NOMO-1 (cell line): ENCODE data around the gene KCNQ5.

Experiments
- DNase-seq, 2 experiments: peaks; one replicate each; lab custom pipeline; 2025; ENCODE audit not compliant: unreplicated experiment in 2 of 2; lab: John Stamatoyannopoulos, UW

KCNQ5 gene

GRCh38 chr6:72788188-72788587 lies 166.3 kb downstream of the KCNQ5 start:
- DNase-seq: no peak

DNA sequence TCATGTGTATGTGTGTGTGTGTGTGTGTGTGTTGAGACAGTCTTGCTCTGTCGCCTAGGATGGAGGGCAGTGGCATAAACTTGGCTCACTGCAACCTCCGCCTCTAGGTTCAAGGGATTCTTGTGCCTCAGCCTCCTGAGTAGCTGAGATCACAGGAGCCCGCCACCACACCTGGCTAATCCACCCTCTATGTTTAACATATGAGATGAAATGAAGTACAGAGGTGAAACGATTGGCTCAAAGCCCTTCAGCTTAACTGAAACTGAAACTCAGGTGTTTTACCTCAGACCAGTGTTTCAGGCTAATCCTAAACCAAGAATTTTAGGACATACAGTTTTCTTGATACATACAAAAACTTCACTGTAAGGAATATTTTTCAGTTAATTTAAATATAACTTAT lies 167.3 kb downstream of the KCNQ5 start:
- DNase-seq: no peak

DNA sequence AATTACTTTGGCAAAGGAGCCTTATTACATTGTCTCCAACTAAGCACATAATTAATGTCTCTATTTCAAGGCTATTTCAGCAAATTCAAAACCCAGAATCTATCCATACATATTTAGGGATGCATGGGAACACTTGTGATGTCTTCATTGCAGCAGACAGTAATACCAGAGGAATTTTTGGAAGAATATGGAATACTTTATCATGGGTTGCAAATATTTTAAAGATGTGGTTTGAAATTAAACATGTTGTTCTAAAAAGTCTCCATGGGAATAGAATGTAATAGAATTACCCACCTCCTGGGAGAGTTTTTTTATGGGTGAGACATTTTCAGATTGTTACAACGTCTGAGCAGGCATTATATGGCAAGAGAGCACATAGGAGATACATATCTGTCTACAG lies 170.8 kb downstream of the KCNQ5 start:
- DNase-seq: no peak

GRCh38 chr6:72793641-72794395 lies 172.0 kb downstream of the KCNQ5 start:
- DNase-seq: no peak

DNA sequence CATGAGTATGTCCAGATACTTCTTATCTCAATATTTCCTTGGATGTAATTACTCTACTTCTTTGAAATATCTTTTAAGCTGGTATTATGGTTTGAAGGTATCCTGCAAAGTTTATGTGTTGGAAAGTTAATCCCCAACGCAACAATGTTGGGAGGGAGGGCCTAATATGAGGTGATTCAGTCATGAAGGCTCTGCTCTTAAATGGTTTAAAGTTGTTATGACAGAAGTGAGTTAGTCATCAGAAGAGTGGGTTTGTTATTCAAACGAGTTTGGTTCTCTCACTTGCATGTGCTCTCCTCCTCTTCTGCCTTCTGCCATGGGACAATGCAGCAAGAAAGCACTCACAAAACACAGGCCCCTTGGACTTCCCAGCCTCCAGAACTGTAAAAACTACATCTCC lies 176.3 kb downstream of the KCNQ5 start:
- DNase-seq: no peak

DNA sequence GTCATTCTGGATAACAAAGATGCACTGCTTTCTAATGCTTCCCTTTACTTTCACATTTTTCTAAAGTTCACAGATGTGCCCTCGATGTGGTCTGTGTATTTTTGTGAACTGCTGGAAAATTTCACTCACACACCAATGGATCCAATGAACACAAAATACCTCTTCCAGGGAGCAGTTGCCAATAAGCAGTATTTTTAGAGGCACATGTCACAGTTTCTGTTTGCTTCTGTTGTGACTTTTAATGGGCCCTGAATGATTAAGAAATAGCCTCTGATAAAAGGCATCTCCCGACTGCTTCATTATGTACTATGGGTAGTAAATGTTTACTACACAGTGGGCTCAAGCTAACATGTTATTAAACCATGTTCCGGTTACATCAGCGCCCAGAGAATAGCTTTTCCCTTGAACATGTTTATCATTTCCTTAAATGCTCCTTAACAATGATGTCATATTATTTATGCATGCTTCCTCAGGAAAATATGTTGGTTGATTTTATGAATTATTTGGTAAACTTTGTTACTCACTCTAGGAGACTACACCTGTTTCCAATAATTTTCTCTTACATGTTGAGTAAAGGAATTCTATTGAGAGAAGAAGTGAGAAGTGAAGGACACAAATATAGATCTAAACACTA lies 188.0 kb downstream of the KCNQ5 start:
- DNase-seq: no peak

DNA sequence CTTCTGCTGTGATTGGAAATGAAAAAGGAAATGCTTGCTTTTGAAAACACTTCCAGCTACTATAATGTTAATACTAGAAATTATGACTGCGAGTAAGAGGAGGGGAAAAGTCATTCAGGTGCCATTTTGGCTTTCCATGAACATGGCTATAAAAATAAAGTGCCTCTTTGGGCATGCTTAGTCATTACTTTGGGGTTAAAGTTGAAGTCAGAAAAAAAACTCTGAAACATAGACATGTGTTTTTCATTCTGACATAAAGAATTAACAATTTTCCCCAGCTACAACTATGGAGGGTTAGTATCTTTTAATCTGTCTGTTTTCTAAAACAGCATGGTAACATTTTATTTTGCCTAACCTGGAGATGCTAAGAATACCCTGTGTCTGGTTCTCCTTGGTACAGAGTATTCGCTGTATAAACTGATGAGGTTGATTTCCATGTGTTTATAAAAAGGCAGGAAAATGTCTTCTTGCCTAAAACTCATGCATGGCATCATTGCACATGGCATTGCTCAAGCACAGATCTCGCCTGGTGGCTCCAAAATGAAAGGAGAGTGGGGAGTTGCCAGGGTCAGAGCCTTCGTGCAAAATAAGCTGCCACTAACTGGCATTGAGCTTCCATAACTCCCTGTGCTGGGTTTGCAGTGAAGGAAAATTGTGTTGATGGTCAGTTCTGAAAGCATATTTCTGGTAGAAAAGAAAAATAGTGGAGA lies 188.9 kb downstream of the KCNQ5 start:
- no peak for DNase-seq

GRCh38 chr6:72811971-72812421 lies 190.1 kb downstream of the KCNQ5 start:
- no peak for DNase-seq

DNA sequence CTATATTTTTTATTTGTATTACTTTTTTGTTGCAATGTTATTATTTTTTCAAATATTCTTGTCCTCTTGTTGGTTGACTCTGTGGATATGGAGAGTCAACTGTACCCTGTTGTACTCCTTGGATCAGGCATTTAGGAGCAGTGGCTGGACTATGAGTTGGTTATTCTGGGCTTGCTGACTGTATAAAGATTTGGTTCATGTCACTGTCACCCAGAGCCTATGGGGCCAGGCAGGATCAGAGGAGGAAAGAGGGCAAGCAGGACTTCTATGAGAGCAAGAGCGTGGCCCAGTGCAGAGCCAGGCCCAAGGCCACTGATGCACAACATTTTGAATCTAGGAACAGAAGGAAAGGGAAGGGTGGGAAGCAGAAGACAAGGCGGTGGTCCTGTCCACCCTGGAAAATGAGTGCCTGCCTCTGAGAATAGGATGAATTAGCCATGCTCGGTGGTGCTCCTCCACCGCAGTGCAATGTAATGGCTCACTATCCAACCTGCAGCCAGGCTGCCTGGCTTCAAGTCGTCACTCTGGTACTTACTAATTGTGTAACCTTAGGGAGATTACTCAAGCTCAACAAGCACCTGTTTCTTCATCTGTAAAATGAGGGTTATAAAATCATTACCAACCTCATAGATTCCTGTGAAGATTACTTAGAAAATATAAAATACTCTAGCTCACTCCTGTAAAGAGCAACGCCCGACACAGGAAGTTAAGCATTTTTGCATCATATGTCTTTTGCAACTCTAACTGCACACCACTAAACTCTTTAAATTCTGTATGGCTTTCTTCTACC lies 192.1 kb downstream of the KCNQ5 start:
- DNase-seq: peak; percentile 86

DNA sequence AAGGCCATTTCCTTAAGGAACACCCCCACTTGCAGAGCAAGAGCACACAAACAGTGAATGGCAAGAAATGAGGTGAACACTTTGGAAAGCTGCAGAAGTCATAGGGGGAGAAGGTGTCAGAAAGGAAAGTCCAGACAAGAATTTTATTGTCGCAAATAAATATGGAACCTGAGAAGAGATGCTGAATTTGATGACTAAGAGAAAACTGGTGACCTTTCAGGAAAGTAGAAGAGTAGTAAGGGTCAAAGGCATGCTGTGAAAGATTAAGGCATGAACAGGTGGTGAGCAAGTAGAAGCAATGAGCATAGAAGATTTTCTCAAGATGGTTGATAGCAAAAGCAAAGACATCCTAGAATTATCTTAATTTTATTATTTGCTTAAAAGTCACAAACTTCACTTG lies 194.2 kb downstream of the KCNQ5 start:
- no peak for DNase-seq

GRCh38 chr6:72817208-72817607 lies 195.3 kb downstream of the KCNQ5 start:
- no peak for DNase-seq

- DNase-seq: peak; percentile 14 to 41
These were observed 197.7 kb downstream of the KCNQ5 start for GRCh38 chr6:72819609-72820008.

- no peak for DNase-seq
These were observed 198.3 kb downstream of the KCNQ5 start for GRCh38 chr6:72820153-72820552.

- peak; percentile 45 to 72 for DNase-seq
These were observed 199.0 kb downstream of the KCNQ5 start for GRCh38 chr6:72820906-72821305.

DNA sequence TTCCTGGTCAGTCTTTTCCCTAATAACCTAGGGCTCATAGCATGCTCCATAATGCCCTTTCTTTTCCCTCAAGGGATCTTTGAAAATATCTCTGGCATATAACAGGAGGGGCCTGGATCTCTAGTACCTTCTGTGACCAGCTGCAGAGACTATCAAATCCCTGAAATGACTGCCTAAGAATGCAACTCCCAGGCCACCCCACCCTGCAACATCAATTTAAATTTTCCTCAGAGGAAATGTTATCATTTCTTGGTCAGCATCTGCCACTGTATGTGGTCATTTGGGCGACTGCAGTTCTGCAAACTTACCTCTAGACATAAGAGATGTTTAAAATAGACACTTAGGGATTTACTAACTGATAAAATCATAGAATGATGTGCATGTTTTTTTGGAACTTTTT lies 200.2 kb downstream of the KCNQ5 start:
- DNase-seq: no peak

DNA sequence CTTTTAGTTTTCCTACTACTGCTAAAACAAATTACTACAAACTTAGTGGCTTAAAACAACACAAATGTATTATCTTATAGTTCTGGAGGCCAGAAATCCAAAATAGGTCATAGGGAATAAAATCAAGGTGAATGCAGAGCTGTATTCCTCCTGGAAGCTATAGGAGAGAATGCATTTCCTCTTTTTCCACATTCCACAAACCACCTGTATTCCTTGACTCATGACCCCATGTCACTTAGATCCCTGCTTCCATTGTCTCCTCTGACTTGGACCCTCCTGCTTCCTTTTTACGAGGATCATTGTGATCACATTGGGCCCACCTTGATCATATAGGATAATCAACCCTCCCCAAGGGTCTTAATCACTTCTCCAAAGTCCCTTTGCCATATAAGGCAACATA lies 200.8 kb downstream of the KCNQ5 start:
- no peak for DNase-seq

DNA sequence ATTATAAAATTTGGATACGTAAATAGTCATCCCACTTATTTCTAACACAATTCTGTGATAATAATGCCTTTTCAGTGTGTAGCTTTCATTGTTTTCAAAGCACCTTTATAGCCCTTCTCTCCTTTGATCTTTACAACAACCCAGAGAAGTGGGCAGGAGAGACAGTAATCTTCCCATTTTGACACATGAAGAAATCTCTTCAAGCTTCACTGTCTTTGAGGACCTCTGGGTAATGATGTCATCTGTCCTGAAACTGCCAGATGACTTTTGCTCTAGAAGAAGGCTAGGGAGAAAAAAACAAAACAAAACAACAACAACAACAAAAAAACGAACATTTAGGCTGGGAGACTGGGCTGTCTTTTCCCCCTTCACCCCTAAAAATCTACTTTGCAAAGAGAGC lies 203.0 kb downstream of the KCNQ5 start:
- no peak for DNase-seq

DNA sequence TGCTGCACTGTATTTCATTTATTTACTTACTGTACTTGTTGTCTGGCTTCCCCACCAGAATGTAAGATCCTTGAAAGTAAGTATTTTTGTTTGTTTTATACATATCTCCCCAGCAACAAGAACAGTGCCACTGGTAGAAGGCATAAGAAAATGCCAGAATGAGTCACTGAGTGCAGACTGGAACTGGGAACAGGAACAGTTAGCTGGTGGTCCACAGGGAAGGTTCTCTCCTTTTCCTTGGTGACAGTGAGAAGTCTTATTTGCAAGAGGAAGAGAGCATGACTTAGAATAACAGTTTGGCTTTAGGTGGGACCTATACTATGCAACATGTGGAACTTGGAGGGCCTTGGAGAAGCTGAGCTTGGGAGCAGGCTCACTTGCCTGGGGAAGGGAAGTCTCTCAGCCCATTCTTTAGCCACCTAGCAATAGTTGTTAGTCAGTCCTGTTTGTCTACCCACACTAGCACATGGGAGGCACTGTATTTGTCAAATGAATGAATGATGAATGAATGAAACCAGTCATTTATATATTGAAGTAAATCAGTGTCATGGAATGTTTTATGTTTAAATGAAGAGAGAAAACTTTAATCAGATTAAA lies 203.5 kb downstream of the KCNQ5 start:
- DNase-seq: no peak

- no peak for DNase-seq
These were observed 204.2 kb downstream of the KCNQ5 start for GRCh38 chr6:72826037-72826436.

DNA sequence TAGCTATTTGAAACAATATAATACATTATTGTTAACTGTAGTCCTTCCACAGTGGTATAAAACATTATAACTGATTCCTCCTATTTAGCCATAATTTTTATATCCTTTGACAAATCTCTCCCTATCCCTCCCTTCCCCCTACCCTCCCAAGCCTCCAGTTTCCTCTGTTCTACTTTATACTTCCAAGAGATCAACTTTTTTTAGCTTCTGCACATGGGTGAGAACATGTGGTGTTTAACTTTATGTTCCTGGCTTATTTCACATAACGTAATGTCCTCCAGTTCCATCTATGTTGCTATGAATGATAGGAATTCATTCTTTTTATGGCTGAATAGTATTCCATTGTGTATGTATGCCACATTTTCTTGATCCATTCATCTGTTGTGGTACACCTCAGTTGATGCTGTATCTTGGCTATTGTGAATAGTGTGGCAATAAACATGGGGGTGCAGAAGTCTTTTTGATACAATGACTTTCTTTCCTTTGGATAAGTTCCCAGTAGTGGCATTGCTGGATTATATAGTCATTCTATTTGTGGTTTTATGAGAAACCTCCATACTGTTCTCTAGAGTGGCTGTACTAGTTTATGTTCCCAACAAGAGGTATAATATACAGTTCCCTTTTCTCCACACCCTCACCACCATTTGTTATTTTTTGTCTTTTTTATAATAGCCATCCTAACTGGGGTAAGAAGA lies 205.0 kb downstream of the KCNQ5 start:
- DNase-seq: no peak
